Activated naive CD8-positive, alpha-beta T cell treated with anti-CD3 and anti-CD28 coated beads, Interleukin-2, amount 10 ng/mL, durations not matched to agents 7 days and 5 days (primary cell): ENCODE results near the gene ASPHD2. TPM values are rescaled to one million over a fixed set of nuclear protein-coding genes. Genes with fewer than 3 reads are reported as not detected.
"Not testable (repeated sequence)": the region's sequence is repeated elsewhere in the genome, so short reads cannot be mapped to it uniquely, and the experiment has no call there.

ENCODE experiments used
- ATAC-seq: fragments of 150-1000 bp; cut with Tn5 transposase; one replicate; pipeline ENCODE4 v1.10.0; 2021; ENCODE audit warnings: low read depth, moderate library complexity
- POLR2A ChIA-PET: fragments of 350-600 bp; sonication (Branson Sonifier 250); formaldehyde crosslinking; loops from one replicate; lab custom pipeline; 2021; ENCODE audit warnings: antibody characterized with exemption; lab: Charles Lee
- DNase-seq: peaks from one replicate; pipeline ENCODE4 v3.0.0; 2021
- H3K27ac Mint-ChIP-seq: one replicate; pipeline ENCODE4 v1.8.0; 2022; ENCODE audit warnings: mild to moderate bottlenecking, mixed read lengths
- H3K27me3 Mint-ChIP-seq: one replicate; pipeline ENCODE4 v1.8.0; 2022; ENCODE audit warnings: mild to moderate bottlenecking, moderate library complexity, mixed read lengths
- H3K36me3 Mint-ChIP-seq: one replicate; pipeline ENCODE4 v1.8.0; 2021; ENCODE audit warnings: mild to moderate bottlenecking, mixed read lengths
- H3K4me1 Mint-ChIP-seq: one replicate; pipeline ENCODE4 v1.8.0; 2021; ENCODE audit warnings: mixed read lengths
- H3K4me3 Mint-ChIP-seq: one replicate; pipeline ENCODE4 v1.8.0; 2022; ENCODE audit warnings: mild to moderate bottlenecking, moderate library complexity, mixed read lengths
- H3K9me3 Mint-ChIP-seq: one replicate; pipeline ENCODE4 v1.8.0; 2021; ENCODE audit warnings: mixed read lengths
- total RNA-seq, 2 experiments: library from RNA; stranded (reverse); gene quantifications; one replicate each; pipeline ENCODE4 v1.2.3, GENCODE V29; 2021

ASPHD2 gene
- total RNA-seq, 2 experiments from 2014 or later, result 9.0 to 9.3 TPM

- Mint-ChIP-seq H3K4me3 (no peak overlapping the region), H3K27me3 (peaks cover 11% of the 10 kb centered on the region), H3K36me3 (no peaks in the 10 kb centered on the region), H3K4me1 (peaks cover 6% of the 10 kb centered on the region), H3K27ac (no peak overlapping the region), H3K9me3 (no peaks in the 10 kb centered on the region)
- no peak for DNase-seq
- ATAC-seq, result no peak
- POLR2A ChIA-PET, result interaction anchor here (0.7 kb wide), 2 partner anchors 20 to 664 kb away, joined by 4 read pairs; no protein-coding TSS in a partner anchor
Observed at GRCh38 chr22:26399289-26399688, 29.8 kb upstream of the ASPHD2 start.

- peaks cover 11% of the 10 kb centered on the region for H3K4me1 Mint-ChIP-seq
- no peaks in the 10 kb centered on the region for H3K9me3 Mint-ChIP-seq
- no peak overlapping the region for H3K27ac Mint-ChIP-seq
- no peak for ATAC-seq
- H3K4me3 Mint-ChIP-seq, result no peak overlapping the region
- peaks cover 13% of the 10 kb centered on the region for H3K27me3 Mint-ChIP-seq
- no peak for DNase-seq
- H3K36me3 Mint-ChIP-seq, result no peaks in the 10 kb centered on the region
- POLR2A ChIA-PET, result no interaction called here
Observed at GRCh38 chr22:26401726-26402125, 27.3 kb upstream of the ASPHD2 start.

DNA sequence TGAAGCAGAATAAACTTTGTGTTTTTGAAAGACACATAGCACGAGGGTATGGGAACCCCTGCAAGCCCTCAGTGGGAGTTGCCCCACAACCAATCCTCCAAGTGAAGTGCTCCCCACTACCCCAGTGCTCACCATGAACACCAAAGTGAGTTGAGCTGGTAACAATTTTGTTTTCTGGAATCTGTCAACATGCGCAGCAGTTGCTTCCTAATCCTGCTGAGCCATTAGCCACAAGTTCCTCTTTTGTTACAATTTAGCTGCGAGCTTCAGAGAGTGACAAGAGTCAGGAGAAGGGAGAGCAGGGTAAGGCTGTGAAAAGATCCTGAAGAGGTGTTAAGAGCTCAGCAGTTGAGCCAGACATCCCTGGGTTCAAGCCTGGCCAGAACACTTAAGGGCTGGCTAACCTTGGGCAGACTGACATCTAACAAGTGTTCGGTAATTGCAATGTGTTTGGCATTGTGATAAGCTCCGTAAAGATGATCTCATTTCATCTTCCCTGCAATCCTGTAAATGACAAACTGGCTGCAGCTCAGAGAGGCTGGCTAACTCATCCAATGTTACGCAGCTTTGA is 24.1 kb upstream of the ASPHD2 start:
- Mint-ChIP-seq H3K27ac (no peak overlapping the region), H3K9me3 (no peaks in the 10 kb centered on the region), H3K4me3 (no peak overlapping the region), H3K36me3 (no peaks in the 10 kb centered on the region), H3K4me1 (peaks cover 9% of the 10 kb centered on the region), H3K27me3 (peaks cover 20% of the 10 kb centered on the region)
- no peak for DNase-seq
- ATAC-seq, result no peak
- POLR2A ChIA-PET, result interaction anchor here (0.6 kb wide), 1 partner anchor 37 kb away, joined by 3 read pairs; no protein-coding TSS in a partner anchor

GRCh38 chr22:26406118-26406517 is 22.9 kb upstream of the ASPHD2 start:
- H3K27me3 Mint-ChIP-seq, result peaks cover 19% of the 10 kb centered on the region
- no peaks in the 10 kb centered on the region for H3K36me3 Mint-ChIP-seq
- H3K27ac Mint-ChIP-seq, result no peak overlapping the region
- POLR2A ChIA-PET, result no interaction called here
- no peak for DNase-seq
- peaks cover 9% of the 10 kb centered on the region for H3K4me1 Mint-ChIP-seq
- no peak for ATAC-seq
- H3K9me3 Mint-ChIP-seq, result no peaks in the 10 kb centered on the region
- H3K4me3 Mint-ChIP-seq, result no peak overlapping the region

GRCh38 chr22:26408562-26409220 is 20.4 kb upstream of the ASPHD2 start:
- POLR2A ChIA-PET, result interaction anchor here (0.9 kb wide), 1 partner anchor 19 kb away, joined by 3 read pairs; no protein-coding TSS in a partner anchor
- not testable (repeated sequence) for H3K27ac Mint-ChIP-seq, H3K4me1 Mint-ChIP-seq, ATAC-seq, H3K4me3 Mint-ChIP-seq, H3K36me3 Mint-ChIP-seq, H3K9me3 Mint-ChIP-seq, DNase-seq
- peaks cover 25% of the 10 kb centered on the region for H3K27me3 Mint-ChIP-seq

- Mint-ChIP-seq H3K9me3 (no peaks in the 10 kb centered on the region), H3K27ac (no peak overlapping the region), H3K36me3 (no peaks in the 10 kb centered on the region), H3K27me3 (peaks cover 23% of the 10 kb centered on the region), H3K4me3 (no peak overlapping the region), H3K4me1 (peaks cover 1% of the 10 kb centered on the region)
- DNase-seq, result no peak
- ATAC-seq, result no peak
- POLR2A ChIA-PET, result no interaction called here
Observed at GRCh38 chr22:26409719-26410335, 19.2 kb upstream of the ASPHD2 start.

DNA sequence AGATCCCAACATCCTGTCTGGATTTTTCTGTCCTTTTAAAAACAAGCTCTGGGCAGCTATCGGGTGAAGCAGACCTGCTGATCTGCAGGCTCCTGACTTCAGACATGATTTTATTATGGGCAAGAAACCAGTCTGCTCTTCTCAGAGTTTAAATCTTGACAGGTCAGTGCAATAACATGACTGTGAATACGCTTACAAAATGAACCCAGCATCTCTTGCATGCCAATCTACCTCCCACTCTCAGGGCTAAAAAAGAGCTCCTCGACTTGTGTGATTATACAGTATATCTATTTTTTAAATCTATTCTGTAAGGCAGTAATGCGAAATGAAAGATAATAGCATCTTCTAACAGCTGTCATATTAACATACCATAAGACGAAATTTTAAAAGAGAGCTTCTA is 18.7 kb upstream of the ASPHD2 start:
- Mint-ChIP-seq H3K27me3 (peaks cover 22% of the 10 kb centered on the region), H3K27ac (no peak overlapping the region), H3K4me3 (no peak overlapping the region), H3K36me3 (no peaks in the 10 kb centered on the region), H3K4me1 (no peaks in the 10 kb centered on the region), H3K9me3 (no peaks in the 10 kb centered on the region)
- DNase-seq (no peak), ATAC-seq (no peak)
- POLR2A ChIA-PET, result no interaction called here

- peaks cover 5% of the 10 kb centered on the region for H3K4me1 Mint-ChIP-seq
- no peak overlapping the region for H3K27ac Mint-ChIP-seq
- ATAC-seq (no peak), DNase-seq (no peak)
- peaks cover 25% of the 10 kb centered on the region for H3K27me3 Mint-ChIP-seq
- POLR2A ChIA-PET, result no interaction called here
- no peaks in the 10 kb centered on the region for H3K36me3 Mint-ChIP-seq
- no peak overlapping the region for H3K4me3 Mint-ChIP-seq
- H3K9me3 Mint-ChIP-seq, result no peaks in the 10 kb centered on the region
Observed at GRCh38 chr22:26414347-26414746, 14.7 kb upstream of the ASPHD2 start.

GRCh38 chr22:26416256-26416655 is 12.8 kb upstream of the ASPHD2 start:
- peaks cover 25% of the 10 kb centered on the region for H3K27me3 Mint-ChIP-seq
- POLR2A ChIA-PET, result no interaction called here
- H3K4me1 Mint-ChIP-seq, result peaks cover 5% of the 10 kb centered on the region
- no peaks in the 10 kb centered on the region for H3K9me3 Mint-ChIP-seq
- no peak for ATAC-seq
- H3K36me3 Mint-ChIP-seq, result no peaks in the 10 kb centered on the region
- DNase-seq, result no peak
- H3K27ac Mint-ChIP-seq, result no peak overlapping the region
- no peak overlapping the region for H3K4me3 Mint-ChIP-seq

DNA sequence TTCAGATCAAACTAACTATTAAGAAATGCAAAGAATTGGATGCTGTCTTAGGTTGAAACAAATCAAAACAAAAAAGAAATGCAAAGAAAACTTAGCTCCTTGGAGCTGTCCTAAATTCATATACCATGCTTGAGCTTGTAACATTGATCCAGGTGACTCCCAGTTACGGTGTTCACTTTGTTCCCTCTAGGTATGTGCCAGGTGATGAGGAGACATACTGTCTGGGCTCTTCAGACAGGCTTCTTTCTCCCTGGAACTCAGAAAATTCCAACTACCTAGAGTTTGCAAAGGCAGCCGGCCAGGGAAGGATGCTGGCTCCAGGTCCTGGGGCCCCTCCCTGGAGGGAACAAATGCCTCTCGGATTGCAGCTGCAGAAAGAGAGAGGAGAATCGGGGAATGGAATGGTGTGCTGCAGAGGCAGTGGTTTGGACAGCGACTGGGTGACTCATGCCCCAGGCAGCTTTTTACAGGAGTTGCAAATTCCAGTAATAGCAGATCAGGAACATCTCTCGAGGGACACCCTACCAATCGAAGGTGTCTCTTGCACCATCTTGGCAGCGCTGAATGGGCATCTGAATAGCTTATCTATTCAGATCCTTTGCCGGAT is 12.3 kb upstream of the ASPHD2 start:
- POLR2A ChIA-PET, result no interaction called here
- Mint-ChIP-seq H3K4me1 (peaks cover 5% of the 10 kb centered on the region), H3K27ac (no peak overlapping the region), H3K9me3 (no peaks in the 10 kb centered on the region), H3K27me3 (peaks cover 25% of the 10 kb centered on the region), H3K4me3 (no peak overlapping the region), H3K36me3 (no peaks in the 10 kb centered on the region)
- DNase-seq (no peak), ATAC-seq (no peak)

DNA sequence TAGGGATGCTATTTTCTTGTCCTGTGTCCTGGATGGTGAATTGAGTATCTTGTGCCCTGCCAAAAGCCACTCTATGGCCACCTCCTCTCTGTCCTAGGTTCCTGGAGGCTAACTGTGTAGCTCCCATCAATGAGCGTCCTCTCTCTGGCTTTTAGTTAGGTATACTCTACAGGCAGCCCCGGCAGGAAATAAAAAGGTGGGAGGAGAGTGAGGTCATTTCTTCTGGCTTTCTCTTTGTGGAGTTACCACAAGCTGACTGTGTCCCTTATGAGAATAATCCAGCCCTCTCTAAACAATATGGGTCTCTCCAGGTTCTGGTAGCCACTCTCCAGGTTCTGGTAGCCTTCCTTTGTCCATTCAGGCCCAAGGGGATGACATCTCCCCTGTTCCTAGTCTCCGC is 11.7 kb upstream of the ASPHD2 start:
- peaks cover 5% of the 10 kb centered on the region for H3K4me1 Mint-ChIP-seq

DNA sequence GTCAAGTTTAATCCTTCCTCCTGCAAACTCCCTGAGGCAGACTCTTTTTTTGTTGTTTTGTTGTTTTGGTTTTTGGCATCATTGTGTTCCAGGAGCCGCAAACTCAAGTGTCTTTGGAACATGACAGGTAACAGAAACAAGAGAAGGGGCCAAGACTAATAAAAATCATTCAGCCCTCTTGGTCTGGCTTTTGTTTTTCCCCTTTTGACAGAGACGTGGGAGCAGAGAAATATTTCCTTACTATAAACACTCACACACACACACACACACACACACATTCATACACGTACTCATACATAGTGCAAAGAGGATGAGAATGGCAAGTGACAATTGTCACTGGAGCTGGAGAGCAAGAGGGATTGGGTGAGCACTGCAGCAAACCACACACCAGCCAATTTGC is 10.4 kb upstream of the ASPHD2 start:
- Mint-ChIP-seq H3K9me3 (peaks cover 2% of the 10 kb centered on the region), H3K4me1 (peaks cover 5% of the 10 kb centered on the region), H3K27me3 (peaks cover 22% of the 10 kb centered on the region), H3K27ac (peak overlapping the region; percentile 43), H3K36me3 (peaks cover 2% of the 10 kb centered on the region), H3K4me3 (no peak overlapping the region)
- POLR2A ChIA-PET, result interaction anchor here (0.6 kb wide), 1 partner anchor 19 kb away, joined by 4 read pairs; no protein-coding TSS in a partner anchor
- no peak for ATAC-seq
- DNase-seq, result no peak

More for the DNA sequence above, 11.7 kb upstream of the ASPHD2 start:
- Mint-ChIP-seq H3K27me3 (peaks cover 25% of the 10 kb centered on the region), H3K27ac (no peak overlapping the region), H3K4me3 (no peak overlapping the region), H3K36me3 (no peaks in the 10 kb centered on the region), H3K9me3 (no peaks in the 10 kb centered on the region)
- DNase-seq (no peak), ATAC-seq (no peak)
- POLR2A ChIA-PET, result no interaction called here

- Mint-ChIP-seq H3K27me3 (peaks cover 10% of the 10 kb centered on the region), H3K4me3 (peak overlapping the region; percentile 55), H3K9me3 (peaks cover 4% of the 10 kb centered on the region), H3K36me3 (peaks cover 4% of the 10 kb centered on the region), H3K27ac (peak overlapping the region; percentile 82), H3K4me1 (peaks cover 32% of the 10 kb centered on the region)
- ATAC-seq, result no peak
- POLR2A ChIA-PET, result no interaction called here
- DNase-seq, result no peak
Observed at GRCh38 chr22:26426924-26427323, 2.1 kb upstream of the ASPHD2 start.
